HG02759 (cell line): Measurements from ENCODE around the gene SELENOS.

Experiments
- ATAC-seq: cut with Tn5 transposase; IDR thresholded peaks from one replicate; pipeline ENCODE4 v1.9.1; 2021; ENCODE audit warnings: mild to moderate bottlenecking, moderate library complexity; ENCODE audit not compliant: unreplicated experiment

SELENOS gene

DNA sequence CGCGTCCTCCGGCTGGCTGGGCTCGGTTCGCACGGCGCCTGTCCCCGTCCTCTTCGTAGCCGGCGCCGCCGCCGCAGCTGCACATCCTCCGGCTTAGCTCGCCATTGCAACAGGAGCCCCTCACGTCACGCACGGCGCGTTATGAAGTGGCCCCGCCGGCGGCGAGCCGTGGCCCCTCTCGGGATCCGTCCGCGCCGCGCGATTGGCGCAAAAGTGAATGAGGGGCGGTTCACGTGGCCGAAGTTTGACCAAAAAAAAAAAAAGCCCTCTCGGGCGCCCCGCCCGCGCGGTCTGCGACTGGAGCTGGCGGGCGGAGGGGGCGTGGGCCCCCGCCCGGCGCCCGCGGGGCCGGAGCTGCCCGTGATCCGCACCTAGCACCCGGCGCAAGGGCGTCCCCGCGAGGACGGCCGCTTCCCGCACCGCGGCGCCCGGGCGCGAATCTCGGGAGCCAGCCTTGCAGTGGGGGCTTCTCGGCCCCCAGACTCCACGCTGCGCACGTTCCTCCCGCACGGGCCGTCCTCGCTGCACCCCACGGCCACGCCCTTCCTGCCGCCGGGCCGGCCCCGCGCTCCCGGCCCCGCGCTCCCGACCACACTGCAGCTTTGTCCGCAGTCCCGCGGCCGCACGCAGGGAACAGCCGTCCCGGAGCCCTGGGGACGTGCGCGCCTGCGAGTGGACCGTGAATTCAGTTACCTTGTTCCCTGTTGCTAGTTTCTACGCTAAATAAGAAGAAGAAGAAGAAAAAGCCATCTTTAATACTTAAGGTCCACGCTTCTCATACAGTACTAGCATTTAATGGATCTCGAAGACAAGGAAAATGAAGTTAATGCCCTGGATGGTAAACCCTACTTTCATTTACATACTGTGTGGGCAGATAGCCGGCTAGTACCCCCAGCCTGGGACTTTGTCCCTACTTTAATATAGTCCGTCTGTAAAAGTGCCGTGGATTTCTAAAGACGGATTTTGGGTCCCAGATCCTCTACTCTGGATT lies 25.2 kb downstream of the SELENOS start, which contains the start of gene CHSY1:
CHSY1 (minus strand) TSS at position 219 of the 991 bp plus-strand sequence. CDS start 592 bp downstream, outside the sequence.
- ATAC-seq = peak; percentile 77

DNA sequence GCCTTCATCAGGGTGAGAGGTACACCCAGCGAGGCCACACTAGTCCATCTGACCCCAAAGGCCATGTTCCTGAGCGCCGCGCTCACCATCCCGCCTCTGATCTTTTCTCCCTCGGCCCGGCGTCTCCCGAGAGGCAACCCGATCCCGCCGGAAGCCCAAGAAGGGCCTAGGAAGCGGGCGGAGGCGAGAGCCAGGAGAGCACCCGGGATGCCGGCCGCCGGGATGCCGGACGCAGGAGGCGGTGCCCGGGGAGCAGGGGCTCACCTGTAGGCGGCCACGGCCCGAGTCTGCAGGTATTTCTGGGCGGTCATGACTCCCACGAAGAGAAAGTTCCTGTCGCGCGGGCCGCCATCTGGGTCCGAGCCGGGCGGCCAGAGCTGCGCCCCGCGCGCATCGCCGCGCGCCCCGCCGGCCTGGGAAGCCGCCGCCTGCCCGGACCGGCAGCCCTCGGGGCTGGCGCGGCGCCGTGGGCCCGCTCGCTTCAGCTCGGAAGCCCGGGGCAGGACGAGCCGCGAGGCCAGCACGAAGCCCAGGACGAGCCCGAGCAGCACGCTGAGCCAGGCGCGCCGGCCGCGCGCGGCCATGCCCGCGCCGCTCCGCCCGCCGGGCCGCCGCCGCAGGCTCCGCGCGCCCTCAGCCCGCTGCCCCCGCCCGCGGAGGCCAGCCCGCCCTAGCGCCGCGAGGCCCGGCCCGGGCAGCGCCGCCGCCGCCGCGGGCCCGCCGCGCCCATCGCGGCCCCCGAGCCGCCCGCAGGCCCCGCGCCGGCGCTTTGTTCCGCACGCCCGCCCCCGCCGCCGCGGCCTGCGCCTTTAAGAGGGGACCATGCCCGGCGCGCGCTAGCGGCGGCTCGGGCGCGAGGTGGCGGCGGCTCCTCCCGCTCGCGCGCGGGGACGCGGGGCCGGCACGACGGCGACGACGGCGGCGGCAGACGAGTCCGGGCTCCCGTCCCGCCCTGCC lies 26.1 kb downstream of the SELENOS start:
- peak; percentile 39 for ATAC-seq

- no peak for ATAC-seq
Measured at GRCh38 chr15:101250341-101250831, 26.9 kb downstream of the SELENOS start.

GRCh38 chr15:101248274-101248673 lies 29.0 kb downstream of the SELENOS start:
- ATAC-seq = no peak

GRCh38 chr15:101246824-101247745 lies 30.2 kb downstream of the SELENOS start:
- no peak for ATAC-seq

DNA sequence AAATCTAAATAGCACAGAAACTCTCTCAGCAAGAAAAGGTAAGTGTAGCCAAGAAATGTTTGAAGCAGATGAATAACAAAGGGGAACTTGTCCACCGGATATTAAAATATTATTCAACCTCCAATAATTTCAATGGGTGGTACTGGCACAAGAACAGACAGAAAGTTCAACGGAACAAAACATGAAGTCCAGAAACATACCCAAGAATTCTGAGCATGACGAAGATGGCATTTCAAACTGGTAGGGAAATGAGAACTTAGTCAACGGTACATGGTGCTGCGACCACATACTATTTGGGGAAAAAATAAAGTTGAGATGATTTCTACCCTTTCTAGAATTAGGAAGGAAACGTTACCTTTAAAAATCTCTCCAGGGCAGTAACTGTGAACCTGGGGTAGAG lies 30.9 kb downstream of the SELENOS start:
- ATAC-seq = no peak

- ATAC-seq = no peak
Measured at GRCh38 chr15:101244889-101245668, 32.2 kb downstream of the SELENOS start.

GRCh38 chr15:101244036-101244781 lies 33.1 kb downstream of the SELENOS start:
- ATAC-seq = no peak

- ATAC-seq = no peak
Measured at GRCh38 chr15:101243420-101243819, 33.9 kb downstream of the SELENOS start.

DNA sequence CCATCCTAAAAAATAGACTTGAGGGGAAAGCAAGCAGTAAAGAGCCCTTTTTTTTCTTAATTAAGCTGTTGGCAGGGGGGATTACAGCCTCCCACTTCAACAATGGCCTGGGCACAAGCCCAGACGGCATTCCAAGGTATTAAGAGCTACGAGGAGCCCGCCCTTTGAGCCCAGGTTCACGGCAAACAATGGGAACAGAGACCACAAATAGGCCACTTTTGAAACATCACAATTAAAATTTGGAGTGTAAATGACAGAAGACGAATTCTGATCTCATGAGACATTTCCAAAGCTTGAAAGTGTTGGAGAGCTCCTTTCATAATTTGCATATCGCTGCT lies 34.3 kb downstream of the SELENOS start:
- no peak for ATAC-seq

- ATAC-seq = peak; percentile 79
Measured at GRCh38 chr15:101242160-101242998, 34.9 kb downstream of the SELENOS start.

DNA sequence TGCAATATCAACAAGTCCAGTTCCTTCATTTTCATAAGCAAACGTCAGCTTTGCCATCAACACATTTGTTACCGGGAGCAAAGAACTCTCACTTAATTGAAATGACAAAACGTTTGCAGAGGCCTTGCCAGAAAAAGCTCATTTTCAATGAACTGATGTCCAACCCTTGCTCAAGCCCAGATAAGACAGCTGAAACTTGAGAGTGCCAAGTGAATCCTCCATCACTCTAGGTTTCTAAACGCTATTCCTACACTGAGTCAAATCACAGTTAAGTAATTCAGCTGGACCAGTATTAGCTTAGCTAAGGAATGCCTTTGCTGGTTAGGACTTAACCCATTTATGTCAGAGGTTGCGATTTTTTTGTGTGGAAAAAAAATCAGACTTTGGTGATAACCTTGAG lies 36.9 kb downstream of the SELENOS start:
- no peak for ATAC-seq

GRCh38 chr15:101239724-101240136 lies 37.6 kb downstream of the SELENOS start:
- ATAC-seq = no peak

DNA sequence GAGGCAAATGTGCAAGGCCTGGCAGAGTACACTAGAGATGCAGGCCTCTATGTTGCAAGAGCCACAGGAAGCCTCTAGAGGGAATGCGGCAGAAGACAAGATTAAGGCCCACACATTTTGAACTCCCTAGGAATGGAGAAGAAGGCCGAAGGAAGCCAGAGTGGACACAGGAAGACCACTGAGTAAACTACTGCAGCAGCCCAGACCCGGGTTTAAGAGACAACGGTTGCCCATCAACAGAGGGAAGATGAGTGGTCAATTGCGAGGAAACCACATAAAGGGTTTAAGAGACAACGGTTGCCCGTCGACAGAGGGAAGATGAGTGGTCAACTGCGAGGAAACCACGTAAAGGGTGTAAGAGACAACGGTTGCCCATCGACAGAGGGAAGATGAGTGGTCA lies 40.0 kb downstream of the SELENOS start:
- no peak for ATAC-seq

- no peak for ATAC-seq
Measured at GRCh38 chr15:101233651-101234280, 43.5 kb downstream of the SELENOS start.

DNA sequence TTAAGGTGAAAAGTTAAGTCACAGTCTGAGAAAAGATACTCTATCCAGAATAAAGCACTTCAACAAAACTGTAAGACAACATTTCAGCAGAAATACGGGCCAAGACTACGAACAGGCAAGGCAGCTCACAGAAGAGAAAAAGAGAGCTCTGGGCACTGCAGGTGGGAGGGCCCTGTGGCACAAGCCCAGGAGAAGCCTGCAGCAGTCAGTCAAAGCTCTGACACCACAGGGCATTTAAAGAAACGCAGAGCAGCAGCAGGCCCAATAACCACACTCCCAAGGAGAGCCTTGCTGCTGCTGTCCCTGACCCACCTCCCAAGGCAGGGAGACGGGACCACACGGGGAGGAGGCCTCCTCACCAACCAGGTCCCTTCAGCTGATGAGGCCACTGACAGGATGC lies 44.6 kb downstream of the SELENOS start:
- no peak for ATAC-seq

DNA sequence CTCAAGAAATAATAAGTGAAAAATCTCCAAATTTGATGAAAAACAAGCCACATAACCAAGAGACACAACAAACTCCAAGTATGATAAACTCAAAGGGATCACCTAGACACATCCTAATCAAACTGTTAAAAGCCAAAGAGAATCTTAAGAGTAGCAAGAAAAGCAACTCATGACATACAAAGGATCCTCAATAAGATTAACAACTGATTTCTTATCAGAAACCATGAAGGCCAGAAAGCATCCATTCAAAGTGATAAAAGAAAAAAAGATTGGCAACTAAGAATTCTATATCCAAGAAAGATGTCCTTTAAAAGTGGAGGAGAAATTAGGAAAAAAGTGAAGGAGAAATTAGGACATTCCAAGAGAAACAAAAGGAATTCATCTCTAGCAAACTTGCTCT lies 49.0 kb downstream of the SELENOS start:
- no peak for ATAC-seq
